Fibroblast of pulmonary artery (primary cell): ENCODE results near the gene CACNA2D3.
A peak's percentile ranks its signal among the peaks of the same experiment; 100 is the strongest.

ENCODE experiments used
- DNase-seq: peaks from one replicate; pipeline ENCODE4 v3.0.0-alpha.2; 2010; ENCODE audit warnings: low read depth
- H3K4me3 ChIP-seq: replicated peaks from 2 replicates; pipeline ENCODE4 v1.5.1; 2011; ENCODE audit warnings: low read depth, mild to moderate bottlenecking, control low read depth, low read length, moderate library complexity
- TF ChIP-seq, protein P1 (sequence below): IDR thresholded peaks from 2 replicates; pipeline ENCODE4 v1.5.1; 2011; ENCODE audit warnings: mild to moderate bottlenecking, control low read depth, low read length, inconsistent platforms; ENCODE audit errors: missing control alignments

The CACNA2D3 gene

DNA sequence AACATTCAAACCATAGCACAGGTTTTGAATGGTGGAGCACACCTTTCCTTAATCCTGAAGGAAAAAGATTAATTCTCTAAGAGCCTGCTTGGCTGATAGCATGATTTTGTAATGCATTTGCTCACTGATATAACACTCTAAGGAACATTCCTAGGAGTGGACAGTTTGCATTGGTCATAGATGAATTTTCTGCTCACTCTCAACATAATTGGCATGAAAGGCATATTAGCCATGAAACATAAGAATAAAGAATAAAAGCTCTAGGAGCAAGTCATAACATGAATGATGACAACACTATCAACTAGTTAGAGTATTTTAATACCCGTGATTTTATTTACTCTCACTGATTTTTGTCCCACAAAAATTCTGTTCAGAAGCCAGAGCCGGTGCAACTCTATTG lies 839.8 kb downstream of the CACNA2D3 start:
- no peak overlapping the region for H3K4me3 ChIP-seq
- DNase-seq, result no peak
- TF ChIP-seq, protein P1, sequence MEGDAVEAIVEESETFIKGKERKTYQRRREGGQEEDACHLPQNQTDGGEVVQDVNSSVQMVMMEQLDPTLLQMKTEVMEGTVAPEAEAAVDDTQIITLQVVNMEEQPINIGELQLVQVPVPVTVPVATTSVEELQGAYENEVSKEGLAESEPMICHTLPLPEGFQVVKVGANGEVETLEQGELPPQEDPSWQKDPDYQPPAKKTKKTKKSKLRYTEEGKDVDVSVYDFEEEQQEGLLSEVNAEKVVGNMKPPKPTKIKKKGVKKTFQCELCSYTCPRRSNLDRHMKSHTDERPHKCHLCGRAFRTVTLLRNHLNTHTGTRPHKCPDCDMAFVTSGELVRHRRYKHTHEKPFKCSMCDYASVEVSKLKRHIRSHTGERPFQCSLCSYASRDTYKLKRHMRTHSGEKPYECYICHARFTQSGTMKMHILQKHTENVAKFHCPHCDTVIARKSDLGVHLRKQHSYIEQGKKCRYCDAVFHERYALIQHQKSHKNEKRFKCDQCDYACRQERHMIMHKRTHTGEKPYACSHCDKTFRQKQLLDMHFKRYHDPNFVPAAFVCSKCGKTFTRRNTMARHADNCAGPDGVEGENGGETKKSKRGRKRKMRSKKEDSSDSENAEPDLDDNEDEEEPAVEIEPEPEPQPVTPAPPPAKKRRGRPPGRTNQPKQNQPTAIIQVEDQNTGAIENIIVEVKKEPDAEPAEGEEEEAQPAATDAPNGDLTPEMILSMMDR, result no peak

DNA sequence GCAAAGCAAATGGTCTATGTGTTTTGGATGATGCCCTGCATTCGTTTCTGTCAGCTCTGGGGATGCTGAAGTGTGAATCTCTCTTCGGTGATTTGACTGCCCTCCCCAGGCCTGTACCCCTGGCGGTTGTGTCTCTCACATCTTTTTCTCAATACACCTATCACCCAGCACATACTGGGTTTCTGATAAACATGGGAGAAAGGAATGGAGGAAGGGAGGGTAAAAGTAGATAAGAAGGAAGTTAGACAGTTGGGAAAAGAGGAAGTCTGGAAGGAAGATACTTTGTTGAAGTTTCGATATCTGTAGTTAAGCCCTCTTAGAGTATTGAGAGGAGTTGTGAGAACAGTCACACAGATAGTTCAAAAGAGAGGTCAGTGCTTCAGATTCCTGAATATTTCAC lies 841.3 kb downstream of the CACNA2D3 start:
- TF ChIP-seq, protein P1, result no peak
- no peak overlapping the region for H3K4me3 ChIP-seq
- DNase-seq, result no peak

DNA sequence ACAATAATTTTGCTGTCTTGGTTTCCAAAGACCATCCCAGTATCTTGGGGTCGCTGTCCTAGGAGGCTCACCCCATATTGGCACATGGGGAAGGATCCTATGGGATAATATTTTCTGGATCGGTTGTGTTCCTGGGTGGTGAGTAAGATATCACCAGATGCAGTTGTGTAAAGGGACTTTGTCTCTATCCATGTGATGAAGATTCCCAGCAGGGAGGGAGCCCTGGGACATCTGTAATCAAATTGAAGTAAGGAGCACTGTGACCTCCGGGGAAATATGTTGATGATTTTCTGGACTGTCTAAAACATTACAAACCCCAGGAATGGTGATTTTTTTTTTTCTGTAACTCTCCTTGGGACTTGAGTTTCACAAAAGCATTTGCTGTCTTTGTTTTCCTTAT lies 841.7 kb downstream of the CACNA2D3 start:
- DNase-seq, result no peak
- TF ChIP-seq, protein P1, result no peak
- H3K4me3 ChIP-seq, result no peak overlapping the region

DNA sequence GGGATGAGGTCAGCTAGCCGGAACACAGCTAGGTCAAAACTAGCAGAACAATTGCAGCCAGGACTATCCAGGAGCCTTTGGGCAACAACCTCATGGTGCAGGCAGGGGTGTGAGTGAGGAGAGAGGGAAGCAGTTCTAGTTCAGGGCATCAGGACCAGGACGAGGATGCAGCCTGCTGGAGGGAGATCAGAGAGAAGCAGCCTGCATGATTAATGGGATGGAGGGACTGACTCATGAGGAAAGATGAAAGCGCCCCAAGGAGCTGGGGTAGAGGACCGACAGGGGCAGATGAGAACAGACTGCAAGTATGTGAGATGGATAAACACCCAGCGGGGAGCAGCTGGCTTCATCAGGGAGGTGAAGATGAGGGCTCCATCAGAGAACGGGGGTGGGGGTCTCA lies 843.4 kb downstream of the CACNA2D3 start:
- DNase-seq, result peak; percentile 44
- H3K4me3 ChIP-seq, result no peak overlapping the region
- TF ChIP-seq, protein P1, result no peak

DNA sequence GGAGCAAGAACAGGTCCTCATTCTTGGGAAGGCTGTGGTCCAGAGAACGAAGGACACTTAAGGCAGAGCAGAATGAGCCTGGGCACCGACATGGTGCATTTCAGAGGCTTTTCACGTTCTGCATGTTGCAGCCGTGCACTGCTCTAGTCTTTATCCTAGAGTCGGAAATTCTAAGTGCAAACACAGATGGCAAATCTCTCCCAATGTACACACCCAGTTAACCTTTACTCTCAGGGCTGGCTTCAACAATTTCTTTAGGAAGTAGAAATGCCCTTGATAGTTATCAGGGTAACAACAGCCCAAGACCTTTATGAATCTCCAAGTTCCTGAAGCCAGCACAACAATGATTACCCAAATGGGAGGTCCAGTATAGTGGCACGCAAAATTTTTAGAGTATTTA lies 844.6 kb downstream of the CACNA2D3 start:
- no peak overlapping the region for H3K4me3 ChIP-seq
- no peak for DNase-seq
- TF ChIP-seq, protein P1, result no peak

DNA sequence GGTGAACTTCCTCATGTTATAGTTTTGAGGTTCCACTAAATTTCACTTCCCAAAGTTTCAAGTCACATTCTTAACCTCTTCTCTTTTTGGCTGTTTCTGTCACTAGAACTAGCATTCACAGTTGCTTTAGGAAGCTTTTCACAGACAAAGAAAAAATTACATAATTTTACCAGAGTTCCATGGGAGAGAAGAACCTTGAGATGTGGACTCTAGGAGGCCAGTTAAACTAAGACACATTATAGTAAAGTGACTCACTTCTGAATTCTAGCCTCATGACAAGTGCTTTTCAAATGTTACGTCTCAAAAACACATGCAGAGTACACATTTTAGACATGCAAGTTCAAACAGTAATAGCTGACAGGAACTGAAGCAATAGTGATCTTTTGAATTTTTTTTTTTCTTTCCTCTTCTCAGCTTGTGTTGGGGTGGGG lies 845.4 kb downstream of the CACNA2D3 start:
- TF ChIP-seq, protein P1, result no peak
- no peak overlapping the region for H3K4me3 ChIP-seq
- DNase-seq, result peak; percentile 46

DNA sequence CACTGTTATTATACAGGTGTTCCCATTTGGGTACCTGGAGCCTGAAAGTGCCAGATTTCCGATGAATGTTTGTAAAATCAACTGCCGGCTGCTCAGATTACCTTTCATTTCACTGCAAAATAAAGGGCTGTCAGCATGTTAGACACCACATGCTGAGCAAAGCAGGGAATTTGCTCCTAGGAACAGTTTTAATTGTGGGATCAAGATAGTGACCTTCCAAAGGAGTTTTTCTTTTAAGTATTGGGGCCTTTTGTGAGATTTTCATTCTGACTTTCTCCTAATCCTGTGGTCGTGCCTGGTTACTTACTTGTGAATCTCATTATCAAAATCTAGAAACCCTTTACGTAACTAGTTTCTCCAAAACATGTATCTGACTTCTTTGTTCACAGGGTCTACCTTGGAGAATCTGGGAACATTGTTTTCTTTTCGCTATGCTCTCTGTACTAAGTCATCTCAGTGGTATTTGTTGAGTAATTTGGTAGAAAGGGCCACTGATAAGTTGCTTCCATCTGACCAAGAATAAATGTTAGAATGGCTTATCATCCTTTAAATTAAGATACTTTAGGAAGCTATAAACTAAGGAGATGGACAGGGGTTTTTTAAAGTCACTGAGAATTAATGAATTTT lies 846.3 kb downstream of the CACNA2D3 start:
- H3K4me3 ChIP-seq, result no peak overlapping the region
- peak; percentile 77 for DNase-seq
- TF ChIP-seq, protein P1, result no peak
